ENCODE results near the gene FBN1.

Gene FBN1

DNA sequence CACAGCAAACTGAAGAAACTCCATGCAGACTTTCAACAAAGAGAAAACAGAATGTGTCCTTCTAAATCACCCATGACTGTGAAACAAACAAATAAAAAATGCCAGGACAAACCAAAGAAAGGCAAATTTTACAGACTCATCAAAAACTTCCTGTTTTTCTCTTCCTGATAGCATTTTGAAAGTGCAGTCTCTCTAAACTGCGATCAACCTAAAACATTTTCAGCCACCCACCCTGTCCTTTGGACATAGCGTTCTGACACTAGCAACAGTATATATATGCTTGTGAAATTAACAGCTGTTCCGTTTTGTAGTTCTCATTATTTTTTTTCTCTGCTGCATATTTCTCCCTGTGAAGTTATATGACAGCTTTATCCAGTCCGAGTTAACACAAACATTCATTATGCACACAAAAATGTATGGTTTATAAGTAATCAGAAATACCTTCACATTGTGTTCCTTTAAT, 151.7 kb downstream of the FBN1 start:
- Histone ChIP-seq H3K4me3 (ENCODE audit: severe bottlenecking) (no peak overlapping the region), H3K27ac (ENCODE audit: poor library complexity, severe bottlenecking) (peak overlapping the region; percentile 48)

DNA sequence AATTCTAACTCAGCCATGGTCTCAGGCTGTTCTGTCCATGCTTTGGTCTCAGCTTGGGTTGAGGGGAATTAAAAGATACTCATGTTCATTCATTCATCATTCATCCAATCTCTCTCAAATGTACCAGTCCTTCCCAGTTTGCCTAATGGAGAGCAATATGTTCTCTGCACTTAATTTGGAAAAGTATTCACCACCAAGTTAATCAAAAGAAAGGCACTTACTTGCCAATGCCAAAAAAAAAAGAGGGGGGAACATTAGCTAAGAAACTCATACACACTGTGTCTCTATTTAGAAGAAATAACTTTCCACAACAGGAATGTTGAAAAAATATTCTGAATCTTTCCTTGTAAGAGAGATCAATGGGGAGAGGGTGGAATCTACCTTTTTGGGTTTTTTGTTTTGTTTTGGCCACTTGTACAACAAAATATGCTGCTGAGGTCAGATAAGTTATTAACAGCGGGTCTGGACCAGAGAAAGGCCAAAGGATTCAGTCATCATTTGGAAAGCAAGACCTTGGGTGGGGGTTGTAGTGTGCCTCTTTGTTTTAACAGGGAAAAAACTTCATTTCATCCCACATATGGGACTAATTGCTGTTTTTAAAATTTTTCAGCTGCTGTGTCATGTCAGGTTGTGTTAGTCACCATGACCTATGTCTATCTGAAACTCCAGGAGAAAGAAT, 152.3 kb downstream of the FBN1 start:
- DNase-seq (ENCODE audit: low spot score), result no peak
- ATAC-seq (ENCODE audit: low read depth), result peak; percentile 74
- no peak overlapping the region for H3K4me3 ChIP-seq (ENCODE audit: severe bottlenecking)
- TF ChIP-seq, protein P1, sequence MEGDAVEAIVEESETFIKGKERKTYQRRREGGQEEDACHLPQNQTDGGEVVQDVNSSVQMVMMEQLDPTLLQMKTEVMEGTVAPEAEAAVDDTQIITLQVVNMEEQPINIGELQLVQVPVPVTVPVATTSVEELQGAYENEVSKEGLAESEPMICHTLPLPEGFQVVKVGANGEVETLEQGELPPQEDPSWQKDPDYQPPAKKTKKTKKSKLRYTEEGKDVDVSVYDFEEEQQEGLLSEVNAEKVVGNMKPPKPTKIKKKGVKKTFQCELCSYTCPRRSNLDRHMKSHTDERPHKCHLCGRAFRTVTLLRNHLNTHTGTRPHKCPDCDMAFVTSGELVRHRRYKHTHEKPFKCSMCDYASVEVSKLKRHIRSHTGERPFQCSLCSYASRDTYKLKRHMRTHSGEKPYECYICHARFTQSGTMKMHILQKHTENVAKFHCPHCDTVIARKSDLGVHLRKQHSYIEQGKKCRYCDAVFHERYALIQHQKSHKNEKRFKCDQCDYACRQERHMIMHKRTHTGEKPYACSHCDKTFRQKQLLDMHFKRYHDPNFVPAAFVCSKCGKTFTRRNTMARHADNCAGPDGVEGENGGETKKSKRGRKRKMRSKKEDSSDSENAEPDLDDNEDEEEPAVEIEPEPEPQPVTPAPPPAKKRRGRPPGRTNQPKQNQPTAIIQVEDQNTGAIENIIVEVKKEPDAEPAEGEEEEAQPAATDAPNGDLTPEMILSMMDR (IDR thresholded peaks at IDR 0.05; ENCODE audit: poor library complexity, severe bottlenecking), result peak; percentile 5
- no peaks in the 10 kb centered on the region for H3K27me3 ChIP-seq (ENCODE audit: insufficient read depth, poor library complexity, severe bottlenecking)
- H3K36me3 ChIP-seq (ENCODE audit: low read depth), result peaks cover 11% of the 10 kb centered on the region
- H3K9me3 ChIP-seq (ENCODE audit: severe bottlenecking), result no peaks in the 10 kb centered on the region
- peak overlapping the region; percentile 48 for H3K27ac ChIP-seq (ENCODE audit: poor library complexity, severe bottlenecking)
- H3K4me1 ChIP-seq (ENCODE audit: insufficient read depth, poor library complexity, severe bottlenecking), result peaks cover 12% of the 10 kb centered on the region

More for the DNA sequence above, 151.7 kb downstream of the FBN1 start:
- TF ChIP-seq, protein P1 (IDR thresholded peaks at IDR 0.05; ENCODE audit: poor library complexity, severe bottlenecking), result peak; percentile 1
- ATAC-seq (ENCODE audit: low read depth) (no peak), DNase-seq (ENCODE audit: low spot score) (no peak)
- H3K4me1 ChIP-seq (ENCODE audit: insufficient read depth, poor library complexity, severe bottlenecking), result peaks cover 12% of the 10 kb centered on the region
- peaks cover 11% of the 10 kb centered on the region for H3K36me3 ChIP-seq (ENCODE audit: low read depth)
- H3K9me3 ChIP-seq (ENCODE audit: severe bottlenecking), result no peaks in the 10 kb centered on the region
- no peaks in the 10 kb centered on the region for H3K27me3 ChIP-seq (ENCODE audit: insufficient read depth, poor library complexity, severe bottlenecking)

DNA sequence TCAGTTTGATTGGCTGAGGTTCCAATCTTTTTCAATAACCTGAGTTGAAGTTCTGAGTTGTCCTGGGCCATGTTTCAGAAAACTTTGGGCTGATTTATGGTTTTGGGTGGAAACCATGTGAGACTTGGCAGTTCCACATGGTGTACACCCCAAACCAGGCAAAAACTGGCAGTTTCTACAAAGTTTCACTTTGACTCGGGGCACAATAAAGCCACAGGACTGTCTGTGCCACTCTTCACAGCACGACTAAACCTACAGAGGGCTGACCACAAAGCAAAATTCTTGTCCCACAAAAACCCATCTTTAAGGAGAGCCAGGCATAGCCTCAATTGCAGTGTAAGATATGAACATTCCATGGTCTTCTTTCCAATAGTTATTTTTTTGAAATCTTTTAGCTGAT, 159.3 kb downstream of the FBN1 start:
- DNase-seq (ENCODE audit: low spot score) (no peak), ATAC-seq (ENCODE audit: low read depth) (no peak)
- Histone ChIP-seq H3K9me3 (ENCODE audit: severe bottlenecking) (no peaks in the 10 kb centered on the region), H3K4me1 (ENCODE audit: insufficient read depth, poor library complexity, severe bottlenecking) (no peaks in the 10 kb centered on the region), H3K36me3 (ENCODE audit: low read depth) (peaks cover 3% of the 10 kb centered on the region), H3K4me3 (ENCODE audit: severe bottlenecking) (no peak overlapping the region), H3K27ac (ENCODE audit: poor library complexity, severe bottlenecking) (no peak overlapping the region), H3K27me3 (ENCODE audit: insufficient read depth, poor library complexity, severe bottlenecking) (no peaks in the 10 kb centered on the region)
- TF ChIP-seq, protein P1 (IDR thresholded peaks at IDR 0.05; ENCODE audit: poor library complexity, severe bottlenecking), result no peak

DNA sequence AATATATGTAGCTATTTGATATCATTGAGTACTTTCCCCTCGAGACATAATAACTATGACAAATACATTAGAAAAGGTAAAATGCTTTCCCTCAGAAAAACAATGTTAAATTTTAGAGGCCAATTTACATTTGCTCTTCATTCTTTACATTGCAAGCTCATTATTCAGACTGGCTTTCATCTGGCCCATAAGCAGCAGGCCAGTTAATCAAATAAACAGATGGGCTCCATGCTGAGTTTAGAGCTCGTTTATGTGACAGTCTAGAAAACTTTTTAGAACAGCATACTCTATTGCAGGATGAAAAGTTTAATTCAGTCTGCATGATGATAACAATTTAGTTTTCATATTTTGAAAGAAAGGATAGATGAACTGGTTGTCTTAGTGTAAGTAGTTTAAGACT, 163.7 kb downstream of the FBN1 start:
- Histone ChIP-seq H3K9me3 (ENCODE audit: severe bottlenecking) (no peaks in the 10 kb centered on the region), H3K36me3 (ENCODE audit: low read depth) (peaks cover 7% of the 10 kb centered on the region), H3K4me3 (ENCODE audit: severe bottlenecking) (no peak overlapping the region), H3K27me3 (ENCODE audit: insufficient read depth, poor library complexity, severe bottlenecking) (no peaks in the 10 kb centered on the region), H3K4me1 (ENCODE audit: insufficient read depth, poor library complexity, severe bottlenecking) (no peaks in the 10 kb centered on the region), H3K27ac (ENCODE audit: poor library complexity, severe bottlenecking) (no peak overlapping the region)
- ATAC-seq (ENCODE audit: low read depth) (no peak), DNase-seq (ENCODE audit: low spot score) (no peak)
- TF ChIP-seq, protein P1 (IDR thresholded peaks at IDR 0.05; ENCODE audit: poor library complexity, severe bottlenecking), result no peak

DNA sequence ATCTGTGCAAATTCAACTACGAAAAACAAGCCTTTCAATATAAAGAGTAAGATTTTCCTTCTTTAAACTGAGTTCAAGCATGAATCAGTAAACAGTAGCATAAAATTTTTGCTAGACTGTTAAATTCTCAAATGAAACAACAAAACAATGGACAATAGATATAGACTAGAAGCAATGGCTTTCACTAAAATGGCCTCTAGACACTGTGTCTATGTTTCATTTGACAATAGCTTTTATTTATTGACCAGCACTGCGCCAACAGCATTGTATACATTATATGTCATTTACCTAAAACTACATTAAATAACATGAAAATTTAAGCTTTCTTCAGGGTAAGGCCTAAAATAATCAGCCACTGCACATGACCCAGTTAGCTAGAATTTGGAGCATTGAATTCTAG, 165.8 kb downstream of the FBN1 start:
- H3K9me3 ChIP-seq (ENCODE audit: severe bottlenecking), result no peaks in the 10 kb centered on the region
- no peaks in the 10 kb centered on the region for H3K4me1 ChIP-seq (ENCODE audit: insufficient read depth, poor library complexity, severe bottlenecking)
- no peak overlapping the region for H3K4me3 ChIP-seq (ENCODE audit: severe bottlenecking)
- TF ChIP-seq, protein P1 (IDR thresholded peaks at IDR 0.05; ENCODE audit: poor library complexity, severe bottlenecking), result no peak
- no peak overlapping the region for H3K27ac ChIP-seq (ENCODE audit: poor library complexity, severe bottlenecking)
- peaks cover 4% of the 10 kb centered on the region for H3K36me3 ChIP-seq (ENCODE audit: low read depth)
- H3K27me3 ChIP-seq (ENCODE audit: insufficient read depth, poor library complexity, severe bottlenecking), result no peaks in the 10 kb centered on the region
- DNase-seq (ENCODE audit: low spot score) (no peak), ATAC-seq (ENCODE audit: low read depth) (no peak)
